Neuronal stem cell (in vitro differentiated cells): Measurements from ENCODE around the gene DCC.

ENCODE experiments used
- DNase-seq: peaks from one replicate; pipeline ENCODE4 v3.0.0-alpha.2; 2013; ENCODE audit warnings: low spot score
- H2AFZ ChIP-seq: one replicate; pipeline ENCODE4 v1.6.1; 2013; ENCODE audit warnings: mild to moderate bottlenecking, low read length, inconsistent platforms
- H2AK5ac ChIP-seq: 2 replicates; pipeline ENCODE4 v1.6.1; 2013; ENCODE audit warnings: low read depth, mild to moderate bottlenecking, inconsistent platforms, low read length, moderate library complexity, mixed read lengths
- H2BK120ac ChIP-seq: 2 replicates; pipeline ENCODE4 v1.6.1; 2013; ENCODE audit warnings: low read depth, mild to moderate bottlenecking, inconsistent platforms, low read length, moderate library complexity, mixed read lengths
- H2BK12ac ChIP-seq: one replicate; pipeline ENCODE4 v1.6.1; 2013; ENCODE audit warnings: low read length, inconsistent platforms
- H2BK15ac ChIP-seq: 2 replicates; pipeline ENCODE4 v1.6.1; 2013; ENCODE audit warnings: mild to moderate bottlenecking, low read length, inconsistent platforms, mixed read lengths
- H2BK5ac ChIP-seq: one replicate; pipeline ENCODE4 v1.6.1; 2013; ENCODE audit warnings: inconsistent platforms, mild to moderate bottlenecking, low read length, moderate library complexity
- H3K14ac ChIP-seq: one replicate; pipeline ENCODE4 v1.6.1; 2013; ENCODE audit warnings: low read length, inconsistent platforms
- H3K18ac ChIP-seq: 2 replicates; pipeline ENCODE4 v1.6.1; 2013; ENCODE audit warnings: low read length, inconsistent platforms
- H3K23ac ChIP-seq: 2 replicates; pipeline ENCODE4 v1.6.1; 2013; ENCODE audit warnings: low read depth, mild to moderate bottlenecking, mixed read lengths, low read length, inconsistent platforms; ENCODE audit not compliant: poor library complexity
- H3K27ac ChIP-seq: replicated peaks from 3 replicates; pipeline ENCODE4 v1.5.1; 2013; ENCODE audit warnings: low read length, inconsistent platforms
- H3K27me3 ChIP-seq, 3 experiments: 2 replicates each; pipeline ENCODE4 v1.6.1; 2013; ENCODE audit warnings: low read length in 3 of 3, mild to moderate bottlenecking in 2 of 3, inconsistent platforms in 1 of 3, low read depth in 1 of 3, mixed read lengths in 1 of 3, moderate library complexity in 1 of 3; ENCODE audit not compliant: control insufficient read depth in 3 of 3, insufficient read depth in 3 of 3
- H3K36me3 ChIP-seq, 2 donors: replicated peaks in 1 of 2; 2 replicates each; pipeline ENCODE4 v1.6.1; 2013; ENCODE audit warnings: low read length in 2 of 2; ENCODE audit not compliant: control insufficient read depth in 2 of 2, insufficient read depth in 2 of 2
- H3K4ac ChIP-seq: 2 replicates; pipeline ENCODE4 v1.6.1; 2013; ENCODE audit warnings: inconsistent platforms, mild to moderate bottlenecking, low read length, moderate library complexity
- H3K4me1 ChIP-seq, 2 donors: 1 replicate in 1 of 2; 2 replicates in 1 of 2; pipeline ENCODE4 v1.6.1; 2013; ENCODE audit warnings: low read length in 2 of 2, low read depth in 1 of 2; ENCODE audit not compliant: control insufficient read depth in 2 of 2, insufficient read depth in 1 of 2
- H3K4me2 ChIP-seq: one replicate; pipeline ENCODE4 v1.6.1; 2013; ENCODE audit warnings: mild to moderate bottlenecking, low read length, inconsistent platforms; ENCODE audit not compliant: insufficient read depth, poor library complexity, severe bottlenecking
- H3K4me3 ChIP-seq, 2 donors: 2 replicates each; pipeline ENCODE4 v1.5.1; 2013; ENCODE audit warnings: low read length in 2 of 2, mild to moderate bottlenecking in 2 of 2, inconsistent platforms in 1 of 2, moderate library complexity in 1 of 2
- H3K79me1 ChIP-seq: one replicate; pipeline ENCODE4 v1.6.1; 2013; ENCODE audit warnings: low read depth, mild to moderate bottlenecking, inconsistent platforms, low read length, moderate library complexity
- H3K9ac ChIP-seq: one replicate; pipeline ENCODE4 v1.6.1; 2013; ENCODE audit warnings: mild to moderate bottlenecking, low read depth, low read length, inconsistent platforms; ENCODE audit not compliant: poor library complexity
- H3K9me3 ChIP-seq, 2 donors: replicated peaks in 1 of 2; 2 replicates each; pipeline versions ENCODE3 to v1.6.1; 2013; ENCODE audit warnings: low read length in 2 of 2, mild to moderate bottlenecking in 2 of 2, inconsistent platforms in 1 of 2, low read depth in 1 of 2, mixed read lengths in 1 of 2, moderate library complexity in 1 of 2; ENCODE audit not compliant: control insufficient read depth in 2 of 2, insufficient read depth in 1 of 2
- H4K8ac ChIP-seq: one replicate; pipeline ENCODE4 v1.6.1; 2013; ENCODE audit warnings: low read depth, mild to moderate bottlenecking, inconsistent platforms, low read length, moderate library complexity
- H4K91ac ChIP-seq: one replicate; pipeline ENCODE4 v1.6.1; 2013; ENCODE audit warnings: low read length, low read depth, mild to moderate bottlenecking, inconsistent platforms; ENCODE audit not compliant: poor library complexity
- WGBS, 2 donors: extraction: QIAGEN DNeasy Blood & Tissue Kit; methylation state at CpG; one replicate each; pipeline ENCODE4 v1.1.7; 2013; ENCODE audit warnings: missing lambda C conversion rate in 2 of 2, mixed read lengths in 1 of 2; ENCODE audit not compliant: insufficient read length in 2 of 2, insufficient replicate concordance in 1 of 2; ENCODE audit errors: extremely low coverage in 2 of 2; 5-methylcytosine and 5-hydroxymethylcytosine counted together

DCC gene

DNA sequence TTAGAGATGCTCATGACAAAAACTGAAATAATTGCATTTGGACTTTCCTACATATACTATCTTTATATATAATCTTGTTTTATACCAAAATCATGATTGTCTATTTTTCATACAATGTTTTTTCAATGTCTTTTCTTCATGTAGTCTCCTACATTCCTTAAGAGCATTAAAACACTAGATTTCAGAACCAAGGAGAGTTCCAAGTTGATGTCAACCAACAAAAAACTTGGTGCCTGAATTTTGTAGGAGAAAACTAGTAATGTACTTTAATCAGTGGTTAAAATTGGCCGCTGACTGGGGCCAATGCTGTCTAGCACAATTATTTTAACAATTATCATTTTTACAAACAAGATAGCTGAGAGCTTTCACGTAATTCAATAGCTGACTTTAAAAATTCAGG is 678.8 kb downstream of the DCC start:
- Histone ChIP-seq H3K4me2 (no peak overlapping the region), H3K4me1 (no peaks in the 10 kb centered on the region), H3K14ac (no peak overlapping the region), H3K27ac (no peak overlapping the region), H3K27me3 (no peaks in the 10 kb centered on the region), H2AK5ac (no peak overlapping the region), H2BK120ac (no peak overlapping the region), H2BK12ac (no peak overlapping the region), H3K79me1 (no peaks in the 10 kb centered on the region), H4K91ac (no peak overlapping the region), H4K8ac (no peak overlapping the region), H3K18ac (no peak overlapping the region), H2BK15ac (no peak overlapping the region), H2AFZ (no peak overlapping the region), H3K9ac (no peak overlapping the region), H3K4me3 (no peak overlapping the region), H3K4ac (no peak overlapping the region), H2BK5ac (no peak overlapping the region), H3K23ac (no peak overlapping the region), H3K9me3 (no peaks in the 10 kb centered on the region), H3K36me3 (no peaks in the 10 kb centered on the region)
- no CpG with 5 or more reads among the region's 2 CpGs for WGBS, 2 donors
- peak; percentile 3 for DNase-seq

GRCh38 chr18:53025247-53025646 is 685.2 kb downstream of the DCC start:
- no peak overlapping the region for H2BK120ac ChIP-seq
- no peaks in the 10 kb centered on the region for H3K27me3 ChIP-seq
- no peak overlapping the region for H3K18ac ChIP-seq
- no peak overlapping the region for H3K27ac ChIP-seq
- no peak overlapping the region for H2BK5ac ChIP-seq
- no peaks in the 10 kb centered on the region for H3K36me3 ChIP-seq
- no peak overlapping the region for H2BK15ac ChIP-seq
- H2AK5ac ChIP-seq, result no peak overlapping the region
- H2BK12ac ChIP-seq, result no peak overlapping the region
- WGBS, 2 donors, result 100% methylated on average over 1 of the region's 3 CpGs; no CpG with 5 or more reads in 1 of the 2 donors
- no peak overlapping the region for H3K9ac ChIP-seq
- H3K9me3 ChIP-seq, result no peaks in the 10 kb centered on the region
- H3K4me2 ChIP-seq, result no peak overlapping the region
- H3K79me1 ChIP-seq, result no peaks in the 10 kb centered on the region
- no peak overlapping the region for H4K91ac ChIP-seq
- H3K4me3 ChIP-seq, result no peak overlapping the region
- DNase-seq, result no peak
- H3K23ac ChIP-seq, result no peak overlapping the region
- H3K4me1 ChIP-seq, result no peaks in the 10 kb centered on the region
- no peak overlapping the region for H3K4ac ChIP-seq
- H4K8ac ChIP-seq, result no peak overlapping the region
- H3K14ac ChIP-seq, result no peak overlapping the region
- H2AFZ ChIP-seq, result no peak overlapping the region

DNA sequence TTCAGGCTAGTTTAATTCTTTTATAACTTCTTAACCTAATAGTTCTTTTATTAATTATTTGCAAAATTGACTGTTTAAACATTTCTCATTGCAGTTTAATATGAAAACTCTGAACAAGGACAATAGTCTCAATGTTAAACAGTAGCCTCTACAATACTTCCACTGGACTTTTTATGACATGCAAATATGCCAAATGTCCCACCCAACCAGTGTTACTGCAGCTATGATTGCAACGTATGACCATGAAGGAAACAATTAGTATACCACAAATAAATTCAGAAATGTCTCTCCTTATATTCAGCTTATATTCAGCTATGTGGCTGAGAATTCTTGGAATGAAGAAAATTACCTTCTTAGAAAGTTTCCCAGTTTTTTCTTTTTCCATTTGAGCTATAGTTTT is 688.6 kb downstream of the DCC start:
- no peak overlapping the region for H3K14ac ChIP-seq
- H2AFZ ChIP-seq, result no peak overlapping the region
- no peak overlapping the region for H3K4ac ChIP-seq
- H3K27me3 ChIP-seq, result no peaks in the 10 kb centered on the region
- H3K18ac ChIP-seq, result no peak overlapping the region
- H3K9me3 ChIP-seq, result no peaks in the 10 kb centered on the region
- no peaks in the 10 kb centered on the region for H3K36me3 ChIP-seq
- no peak for DNase-seq
- H4K8ac ChIP-seq, result no peak overlapping the region
- H3K4me1 ChIP-seq, result no peaks in the 10 kb centered on the region
- no CpG with 5 or more reads among the region's 1 CpG for WGBS, 2 donors
- H3K9ac ChIP-seq, result no peak overlapping the region
- no peak overlapping the region for H2AK5ac ChIP-seq
- no peak overlapping the region for H2BK120ac ChIP-seq
- H4K91ac ChIP-seq, result no peak overlapping the region
- no peak overlapping the region for H3K23ac ChIP-seq
- H3K79me1 ChIP-seq, result no peaks in the 10 kb centered on the region
- H2BK15ac ChIP-seq, result no peak overlapping the region
- H3K27ac ChIP-seq, result no peak overlapping the region
- no peak overlapping the region for H2BK5ac ChIP-seq
- H3K4me3 ChIP-seq, result no peak overlapping the region
- no peak overlapping the region for H3K4me2 ChIP-seq
- H2BK12ac ChIP-seq, result no peak overlapping the region

- no peaks in the 10 kb centered on the region for H3K4me1 ChIP-seq
- H3K14ac ChIP-seq, result no peak overlapping the region
- H2BK5ac ChIP-seq, result no peak overlapping the region
- H2BK120ac ChIP-seq, result no peak overlapping the region
- no peak overlapping the region for H3K4me3 ChIP-seq
- H2AK5ac ChIP-seq, result no peak overlapping the region
- no peaks in the 10 kb centered on the region for H3K27me3 ChIP-seq
- no peak overlapping the region for H3K4me2 ChIP-seq
- H2BK12ac ChIP-seq, result no peak overlapping the region
- no peak overlapping the region for H3K4ac ChIP-seq
- no peak overlapping the region for H4K8ac ChIP-seq
- no peak overlapping the region for H3K23ac ChIP-seq
- H3K27ac ChIP-seq, result no peak overlapping the region
- no peaks in the 10 kb centered on the region for H3K36me3 ChIP-seq
- no peak overlapping the region for H4K91ac ChIP-seq
- DNase-seq, result no peak
- H3K9me3 ChIP-seq, result no peaks in the 10 kb centered on the region
- no CpG with 5 or more reads among the region's 3 CpGs for WGBS, 2 donors
- H2AFZ ChIP-seq, result no peak overlapping the region
- H3K9ac ChIP-seq, result no peak overlapping the region
- no peak overlapping the region for H3K18ac ChIP-seq
- no peaks in the 10 kb centered on the region for H3K79me1 ChIP-seq
- no peak overlapping the region for H2BK15ac ChIP-seq
These were observed 693.1 kb downstream of the DCC start for GRCh38 chr18:53033128-53033527.
